GM12878 (cell line): ENCODE data around the gene FANK1. TPM values are rescaled to one million over a fixed set of nuclear protein-coding genes. Genes with fewer than 3 reads are reported as not detected.

Experiments
- ATAC-seq: fragments of 200-7000 bp; cut with Tn5 transposase; 3 replicates; pipeline ENCODE4 v1.9.1; 2020; ENCODE audit warnings: mild to moderate bottlenecking, moderate library complexity
- BruUV-seq: library from RNA; stranded (reverse); fragments of 400-500 nt; replicated peaks from 2 replicates; lab custom pipeline; 2021; lab: Mats Ljungman, UMichigan
- CTCF ChIA-PET: fragments of 300-600 bp; sonication (Branson Sonifier 250); formaldehyde crosslinking; extraction: SDS; loops from one replicate; lab custom pipeline; 2021; ENCODE audit warnings: inconsistent platforms; lab: Yijun Ruan, JAX
- POLR2A ChIA-PET: fragments of 350-600 bp; formaldehyde crosslinking; extraction: SDS; loops from one replicate; lab custom pipeline; 2021; ENCODE audit warnings: inconsistent platforms; lab: Charles Lee
- RAD21 ChIA-PET: fragments of 300-600 bp; sonication (Branson Sonifier 250); formaldehyde crosslinking; loops from one replicate; lab custom pipeline; 2023; ENCODE audit warnings: antibody characterized with exemption; ENCODE audit not compliant: unreplicated experiment; lab: Charles Lee
- SMC1A ChIA-PET: fragments of 300-600 bp; sonication (Branson Sonifier 250); formaldehyde crosslinking; loops from one replicate; lab custom pipeline; 2023; ENCODE audit not compliant: unreplicated experiment, uncharacterized antibody; lab: Charles Lee
- DNase-seq: peaks from one replicate; pipeline ENCODE4 v3.0.0-alpha.2; 2011; ENCODE audit warnings: low read depth, low spot score
- FAIRE-seq: peaks from 3 replicates; lab custom pipeline; 2011; peaks lifted over from hg19 to GRCh38; lab: Jason Lieb, UNC
- H2AFZ ChIP-seq: 2 replicates; pipeline ENCODE4 v1.6.0; 2011; ENCODE audit warnings: low read depth, low read length, control low read depth; ENCODE audit not compliant: control insufficient read depth
- H3K27ac ChIP-seq: 2 replicates; pipeline ENCODE4 v1.5.1; 2011; ENCODE audit warnings: control low read depth; ENCODE audit not compliant: control insufficient read depth, insufficient read depth
- H3K27me3 ChIP-seq, 2 experiments: replicated peaks in 1 of 2; 2 replicates each; pipeline versions ENCODE4 v1.6.0 to v1.6.1; 2011; ENCODE audit warnings: low read length in 1 of 2; ENCODE audit not compliant: control insufficient read depth in 2 of 2, insufficient read depth in 2 of 2
- H3K36me3 ChIP-seq, 2 experiments: 2 replicates each; pipeline ENCODE4 v1.5.1; 2011; ENCODE audit warnings: low read length in 1 of 2; ENCODE audit not compliant: control insufficient read depth in 2 of 2, insufficient read depth in 2 of 2
- H3K4me1 ChIP-seq: 2 replicates; pipeline ENCODE4 v1.6.1; 2011; ENCODE audit warnings: mild to moderate bottlenecking, low read length, moderate library complexity, mixed read lengths; ENCODE audit not compliant: control insufficient read depth, insufficient read depth
- H3K4me2 ChIP-seq: 2 replicates; pipeline ENCODE4 v1.6.0; 2011; ENCODE audit warnings: control low read depth; ENCODE audit not compliant: control insufficient read depth, insufficient read depth
- H3K4me3 ChIP-seq: fragments of 200-600 bp; sonication (generic); 2 replicates; pipeline ENCODE4 v1.5.1; 2016
- H3K79me2 ChIP-seq: 2 replicates; pipeline ENCODE4 v1.6.0; 2011; ENCODE audit warnings: low read length; ENCODE audit not compliant: control insufficient read depth, insufficient read depth
- H3K9ac ChIP-seq: 2 replicates; pipeline ENCODE4 v1.8.0; 2011; ENCODE audit warnings: low read length, control low read depth, mixed read lengths; ENCODE audit not compliant: control insufficient read depth, insufficient read depth
- H3K9me3 ChIP-seq: replicated peaks from 3 replicates; pipeline ENCODE4 v1.5.1; 2011; ENCODE audit warnings: mild to moderate bottlenecking, low read length; ENCODE audit not compliant: control insufficient read depth, insufficient read depth
- H4K20me1 ChIP-seq: 2 replicates; pipeline ENCODE4 v1.6.0; 2011; ENCODE audit not compliant: control insufficient read depth, insufficient read depth
- CTCF ChIP-seq, 3 experiments: IDR thresholded peaks in 2 of 3; conservative IDR thresholded peaks in 1 of 3; 2 replicates each; pipeline ENCODE4 v1.5.1; 2011; ENCODE audit warnings: low read depth in 3 of 3, low read length in 3 of 3, mild to moderate bottlenecking in 3 of 3, control low read depth in 2 of 3, moderate library complexity in 2 of 3, inconsistent platforms in 1 of 3, mixed read lengths in 1 of 3; ENCODE audit not compliant: control insufficient read depth in 2 of 3, insufficient read depth in 1 of 3; ENCODE audit errors: extremely low read depth in 1 of 3
- ELK1 ChIP-seq: IDR thresholded peaks from 2 replicates; pipeline ENCODE4 v1.6.1; 2012; ENCODE audit warnings: low read depth, low read length, improper control_type of control experiment
- EP300 ChIP-seq, 2 experiments: fragments of 150-350 bp in 1 of 2; IDR thresholded peaks; 2 replicates each; pipeline ENCODE4 v1.6.1; 2011 to 2012; ENCODE audit warnings: low read depth in 2 of 2, low read length in 2 of 2, borderline replicate concordance in 1 of 2, improper control_type of control experiment in 1 of 2, inconsistent platforms in 1 of 2; ENCODE audit not compliant: control insufficient read depth in 1 of 2
- MEF2B ChIP-seq: fragments of 450-650 bp; IDR thresholded peaks from 2 replicates; pipeline ENCODE4 v1.6.1; 2018; ENCODE audit warnings: mild to moderate bottlenecking, moderate library complexity; ENCODE audit not compliant: partially characterized antibody, poor library complexity, severe bottlenecking
- RELA ChIP-seq: fragments of 450-650 bp; IDR thresholded peaks from 2 replicates; pipeline ENCODE4 v1.8.0; 2014; ENCODE audit warnings: borderline replicate concordance; ENCODE audit not compliant: partially characterized antibody
- TCF3 ChIP-seq: IDR thresholded peaks from 2 replicates; pipeline ENCODE4 v1.6.1; 2012; ENCODE audit warnings: low read depth, mild to moderate bottlenecking, low read length, borderline replicate concordance; ENCODE audit not compliant: insufficient read depth
- ZZZ3 ChIP-seq: IDR thresholded peaks from 2 replicates; pipeline ENCODE4 v1.6.1; 2011; ENCODE audit warnings: low read depth; ENCODE audit not compliant: control insufficient read depth, insufficient read length
- WGBS: methylation state at CpG from one replicate; pipeline ENCODE4 v1.1.6; 2016; ENCODE audit warnings: low lambda C conversion rate; ENCODE audit not compliant: insufficient replicate concordance, insufficient coverage; ENCODE audit errors: missing lambda C conversion rate; 5-methylcytosine and 5-hydroxymethylcytosine counted together
- in situ Hi-C: fragments of 300-500 bp; cut with MboI; formaldehyde crosslinking; loops from 9 replicates; pipeline ENCODE4 v1.14.3; 2018; ENCODE audit warnings: mixed read lengths
- intact Hi-C: fragments of 100-400 bp; cut with micrococcal nuclease; formaldehyde crosslinking; loops from one replicate; pipeline ENCODE4 v1.14.2; 2022; ENCODE audit not compliant: unreplicated experiment
- polyA plus RNA-seq, 11 experiments: library from polyadenylated mRNA; depleted of rRNA in 4 of 11; unstranded in 6 of 11; stranded (reverse) in 5 of 11; fragments of >200 nt; fragmentation: Nextera tagmentation in 4 of 11; fragmentation: Illumina TruSeq in 1 of 11; extraction: Ambion mirVana in 4 of 11; extraction: Trizol in 1 of 11; gene quantifications; 1 replicate in 1 of 11; 2 replicates in 10 of 11; pipeline versions ENCODE4 v1.2.1 to v1.2.3, GENCODE V29; 2011 to 2016; ENCODE audit warnings: inconsistent platforms in 2 of 11, missing spikeins in 2 of 11, low read depth in 1 of 11
- total RNA-seq, 4 experiments: library from RNA; depleted of rRNA in 3 of 4; stranded (reverse); fragments of >200 nt in 3 of 4; fragmentation: Illumina TruSeq in 1 of 4; extraction: Trizol in 1 of 4; gene quantifications; 2 replicates each; pipeline versions ENCODE4 v1.2.1 to v1.2.3, GENCODE V29; 2013 to 2021

Gene FANK1
- total and polyA plus RNA-seq, 10 of the 15 experiments (the other 5 are each of a cell fraction or from before 2014, with no cell fraction given): 0.07 to 0.16 (median 0.13) TPM; not detected in 6

GRCh38 chr10:125852487-125852886, 43.9 kb upstream of the FANK1 start (continued):
- TF ChIP-seq CTCF (IDR thresholded peaks at IDR 0.05 in 2 of 3, conservative IDR thresholded peaks at IDR 0.05 in 1 of 3; ENCODE audit: control insufficient read depth in 2 of 3, extremely low read depth in 1 of 3, insufficient read depth in 1 of 3, low read depth in 3 of 3, low read length in 3 of 3) (no peak), MEF2B (no peak), ZZZ3 (no peak)

GRCh38 chr10:125857185-125857760, 39.1 kb upstream of the FANK1 start:
- WGBS: 95% methylated on average over 2 of the region's 2 CpGs
- no peaks in the 10 kb centered on the region for H3K9me3 ChIP-seq
- no peaks in the 10 kb centered on the region for H3K79me2 ChIP-seq
- FAIRE-seq (no peak), ATAC-seq (no peak), DNase-seq (no peak)
- no peak overlapping the region for H3K27ac ChIP-seq
- TF ChIP-seq ZZZ3 (no peak), ELK1 (no peak), TCF3 (no peak), EP300 (IDR thresholded peaks at IDR 0.05; ENCODE audit: borderline replicate concordance in 1 of 2, control insufficient read depth in 1 of 2, low read depth in 2 of 2, low read length in 2 of 2) (no peak), RELA (no peak)
- no peak overlapping the region for H2AFZ ChIP-seq
- no peaks in the 10 kb centered on the region for H4K20me1 ChIP-seq
- POLR2A ChIA-PET: no interaction called here
- no TSS peak for BruUV-seq
- RAD21 ChIA-PET: interaction anchor here (1.1 kb wide), 1 partner anchor 8 kb away, joined by 4 read pairs; no protein-coding TSS in a partner anchor
- CTCF ChIA-PET: interaction anchor here (1.2 kb wide), 1 partner anchor 8 kb away, joined by 3 read pairs; no protein-coding TSS in a partner anchor
- H3K27me3 ChIP-seq: no peaks in the 10 kb centered on the region
- SMC1A ChIA-PET: interaction anchor here (1.8 kb wide), 1 partner anchor 12 kb away, joined by 4 read pairs; no protein-coding TSS in a partner anchor
- in situ Hi-C loops (no loop called here), intact Hi-C loops (no loop called here)
- H3K4me2 ChIP-seq: no peak overlapping the region
- H3K4me3 ChIP-seq: no peak overlapping the region
- no peak overlapping the region for H3K9ac ChIP-seq
- H3K4me1 ChIP-seq: no peaks in the 10 kb centered on the region
- no peaks in the 10 kb centered on the region for H3K36me3 ChIP-seq
